ENCODE data around the gene SBSN.

DNA sequence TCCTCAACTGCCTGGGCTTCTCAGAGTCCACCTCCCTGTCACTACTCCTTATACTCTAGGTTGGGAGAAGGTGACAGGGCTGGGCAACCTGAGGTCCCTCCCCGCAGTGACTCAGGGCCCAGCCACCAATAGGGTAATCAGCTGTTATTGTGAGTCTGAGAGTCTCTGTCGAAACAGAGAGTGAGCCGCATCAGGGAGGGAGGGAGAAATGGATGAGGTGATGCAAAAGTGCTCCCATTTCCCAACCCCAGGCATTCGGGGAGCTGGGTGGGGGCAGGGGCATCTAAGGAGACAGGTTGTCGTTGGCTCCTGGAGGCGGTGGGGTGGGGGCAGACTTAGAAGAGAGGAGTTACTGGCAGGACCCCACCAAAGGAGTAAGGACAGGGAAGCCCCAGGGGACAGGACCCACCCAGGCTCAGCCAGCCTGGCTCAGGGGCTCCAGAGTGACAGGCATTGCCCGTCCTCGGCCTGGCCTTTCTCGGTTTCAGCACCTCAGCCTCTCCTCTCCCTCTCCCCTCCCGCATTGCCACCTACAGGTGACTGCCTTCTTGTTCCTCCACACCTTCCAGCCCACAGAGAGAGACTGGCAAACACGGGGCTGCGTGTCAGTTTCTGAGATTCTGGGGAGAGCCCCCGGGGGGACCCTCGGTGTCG, 14.4 kb downstream of the SBSN start, which contains the start of gene DMKN:
- TF ChIP-seq, protein P1, sequence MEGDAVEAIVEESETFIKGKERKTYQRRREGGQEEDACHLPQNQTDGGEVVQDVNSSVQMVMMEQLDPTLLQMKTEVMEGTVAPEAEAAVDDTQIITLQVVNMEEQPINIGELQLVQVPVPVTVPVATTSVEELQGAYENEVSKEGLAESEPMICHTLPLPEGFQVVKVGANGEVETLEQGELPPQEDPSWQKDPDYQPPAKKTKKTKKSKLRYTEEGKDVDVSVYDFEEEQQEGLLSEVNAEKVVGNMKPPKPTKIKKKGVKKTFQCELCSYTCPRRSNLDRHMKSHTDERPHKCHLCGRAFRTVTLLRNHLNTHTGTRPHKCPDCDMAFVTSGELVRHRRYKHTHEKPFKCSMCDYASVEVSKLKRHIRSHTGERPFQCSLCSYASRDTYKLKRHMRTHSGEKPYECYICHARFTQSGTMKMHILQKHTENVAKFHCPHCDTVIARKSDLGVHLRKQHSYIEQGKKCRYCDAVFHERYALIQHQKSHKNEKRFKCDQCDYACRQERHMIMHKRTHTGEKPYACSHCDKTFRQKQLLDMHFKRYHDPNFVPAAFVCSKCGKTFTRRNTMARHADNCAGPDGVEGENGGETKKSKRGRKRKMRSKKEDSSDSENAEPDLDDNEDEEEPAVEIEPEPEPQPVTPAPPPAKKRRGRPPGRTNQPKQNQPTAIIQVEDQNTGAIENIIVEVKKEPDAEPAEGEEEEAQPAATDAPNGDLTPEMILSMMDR (IDR thresholded peaks at IDR 0.05; ENCODE audit: insufficient read depth, low read depth, low read length), result no peak
- no peak for TF ChIP-seq EZH2 (IDR thresholded peaks at IDR 0.05; ENCODE audit: insufficient read depth, low read length)
